ENCODE results near the gene DNAJC17.

DNAJC17 gene

GRCh38 chr15:40792394-40792793 is 14.9 kb downstream of the DNAJC17 start:
- DNase-seq (ENCODE audit: low read depth, low spot score), result no peak

GRCh38 chr15:40790718-40791117 is 16.6 kb downstream of the DNAJC17 start:
- no peak for DNase-seq (ENCODE audit: low read depth, low spot score)

GRCh38 chr15:40789999-40790398 is 17.3 kb downstream of the DNAJC17 start:
- no peak for DNase-seq (ENCODE audit: low read depth, low spot score)

- no peak for DNase-seq (ENCODE audit: low read depth, low spot score)
These were observed 18.2 kb downstream of the DNAJC17 start for GRCh38 chr15:40789119-40789518.

GRCh38 chr15:40787991-40788390 is 19.3 kb downstream of the DNAJC17 start:
- DNase-seq (ENCODE audit: low read depth, low spot score), result no peak

- peak; percentile 41 for DNase-seq (ENCODE audit: low read depth, low spot score)
These were observed 19.9 kb downstream of the DNAJC17 start for GRCh38 chr15:40787344-40787841.

GRCh38 chr15:40785814-40786213 is 21.5 kb downstream of the DNAJC17 start:
- DNase-seq (ENCODE audit: low read depth, low spot score), result no peak

- no peak for DNase-seq (ENCODE audit: low read depth, low spot score)
These were observed 22.1 kb downstream of the DNAJC17 start for GRCh38 chr15:40785164-40785563.

GRCh38 chr15:40782609-40783227 is 24.6 kb downstream of the DNAJC17 start:
- DNase-seq (ENCODE audit: low read depth, low spot score), result peak; percentile 66

- no peak for DNase-seq (ENCODE audit: low read depth, low spot score)
These were observed 30.6 kb downstream of the DNAJC17 start for GRCh38 chr15:40776537-40777141.

GRCh38 chr15:40775740-40776536 is 31.3 kb downstream of the DNAJC17 start:
- no peak for DNase-seq (ENCODE audit: low read depth, low spot score)

- DNase-seq (ENCODE audit: low read depth, low spot score), result no peak
These were observed 32.3 kb downstream of the DNAJC17 start for GRCh38 chr15:40775007-40775406.

- no peak for DNase-seq (ENCODE audit: low read depth, low spot score)
These were observed 33.4 kb downstream of the DNAJC17 start for GRCh38 chr15:40773902-40774301.

GRCh38 chr15:40773496-40773895 is 33.8 kb downstream of the DNAJC17 start:
- DNase-seq (ENCODE audit: low read depth, low spot score), result no peak

- no peak for DNase-seq (ENCODE audit: low read depth, low spot score)
These were observed 35.3 kb downstream of the DNAJC17 start for GRCh38 chr15:40772014-40772413.

GRCh38 chr15:40771242-40771641 is 36.0 kb downstream of the DNAJC17 start:
- DNase-seq (ENCODE audit: low read depth, low spot score), result no peak

- no peak for DNase-seq (ENCODE audit: low read depth, low spot score)
These were observed 37.0 kb downstream of the DNAJC17 start for GRCh38 chr15:40770147-40770721.

- peak; percentile 68 for DNase-seq (ENCODE audit: low read depth, low spot score)
These were observed 37.8 kb downstream of the DNAJC17 start, which contains the start of gene C15orf62 for GRCh38 chr15:40769274-40770146. C15orf62 (plus strand) TSS chr15:40769980; CDS start chr15:40770496, 516 bp downstream.

- DNase-seq (ENCODE audit: low read depth, low spot score), result no peak
These were observed 38.6 kb downstream of the DNAJC17 start for GRCh38 chr15:40768521-40769273.

- DNase-seq (ENCODE audit: low read depth, low spot score), result no peak
These were observed 39.3 kb downstream of the DNAJC17 start for GRCh38 chr15:40767838-40768500.
